Heart left ventricle (tissue), 16 donors: ENCODE data around the gene DDX4. TPM values are rescaled to one million over a fixed set of nuclear protein-coding genes. Genes with fewer than 3 reads are reported as not detected.

Experiments used
- ATAC-seq, 4 donors: fragments of 200-7000 bp; cut with Tn5 transposase; one replicate each; pipeline ENCODE4 v1.9.1; 2020 to 2022; ENCODE audit warnings: moderate library complexity in 4 of 4, mild to moderate bottlenecking in 3 of 4, moderate number of reproducible peaks in 1 of 4
- DNase-seq, 5 donors: peaks; one replicate each; pipeline ENCODE4 v3.0.0-alpha.2; 2020
- H3K27ac ChIP-seq, 12 donors: fragments of 200-600 bp; sonication (generic) in 4 of 12; one replicate each; pipeline versions ENCODE4 v1.5.0 to v1.8.0; 2016 to 2022; ENCODE audit warnings: mild to moderate bottlenecking in 2 of 12
- H3K27me3 ChIP-seq, 9 donors: fragments of 200-600 bp; sonication (generic) in 2 of 9; one replicate each; pipeline versions ENCODE4 v1.5.1 to v1.8.0; 2016 to 2022; ENCODE audit warnings: mild to moderate bottlenecking in 3 of 9
- H3K36me3 ChIP-seq, 9 donors: fragments of 200-600 bp; sonication (generic) in 2 of 9; one replicate each; pipeline versions ENCODE4 v1.5.0 to v1.8.0; 2018 to 2022; ENCODE audit warnings: mild to moderate bottlenecking in 2 of 9
- H3K4me1 ChIP-seq, 12 donors: fragments of 200-600 bp; sonication (generic) in 4 of 12; one replicate each; pipeline versions ENCODE4 v1.5.0 to v1.8.0; 2016 to 2022; ENCODE audit warnings: mild to moderate bottlenecking in 3 of 12
- H3K4me3 ChIP-seq, 12 donors: fragments of 200-600 bp; sonication (generic) in 4 of 12; one replicate each; pipeline versions ENCODE4 v1.5.0 to v1.8.0; 2017 to 2022; ENCODE audit warnings: mild to moderate bottlenecking in 9 of 12, moderate library complexity in 4 of 12
- H3K9me3 ChIP-seq, 12 donors: fragments of 200-600 bp; sonication (generic) in 4 of 12; one replicate each; pipeline versions ENCODE4 v1.5.0 to v1.8.0; 2016 to 2022; ENCODE audit warnings: mild to moderate bottlenecking in 1 of 12
- CTCF ChIP-seq, 12 donors: fragments of 200-600 bp; sonication (generic) in 4 of 12; IDR thresholded peaks; one replicate each; pipeline versions ENCODE4 v1.5.0 to v1.8.0; 2018 to 2022; ENCODE audit warnings: antibody characterized with exemption in 12 of 12, mild to moderate bottlenecking in 5 of 12
- POLR2A ChIP-seq, 2 donors: fragments of 450-650 bp; IDR thresholded peaks; one replicate each; pipeline ENCODE4 v1.6.1; 2017; ENCODE audit warnings: antibody characterized with exemption in 2 of 2, mild to moderate bottlenecking in 2 of 2, moderate library complexity in 2 of 2
- WGBS, 4 donors: extraction: QIAGEN DNeasy Blood & Tissue Kit in 2 of 4; methylation state at CpG; one replicate each; pipeline versions ENCODE4 v1.1.5 to v1.1.7; 2013 to 2018; 5-methylcytosine and 5-hydroxymethylcytosine counted together
- intact Hi-C, 10 donors: fragments of 100-400 bp; cut with DNase I; formaldehyde crosslinking; loops; one replicate each; pipeline versions ENCODE4 v1.11.1 to v1.14.2; 2022
- polyA plus RNA-seq, 2 donors: library from polyadenylated mRNA; stranded (reverse); fragments of 200-250 nt; gene quantifications; one replicate each; pipeline ENCODE4 v1.2.3, GENCODE V29; 2013
- total RNA-seq, 9 donors: library from RNA; depleted of rRNA in 2 of 9; stranded (reverse); fragments of >200 nt in 2 of 9; fragmentation: NEBNext Ultra II Directional in 3 of 9; extraction: Animal tissue kit (Norgen Biotek cat#: 25700) in 3 of 9; gene quantifications; one replicate each; pipeline versions ENCODE4 v1.1.0 to v1.2.4, GENCODE V29; 2016 to 2023
- donor health status: ischemic (EF 13 %, LVEDD 7.1; RV severe dilation, severe dysfunction).
- donor health status: healthy with polysubstance abuse.
- donor health status: DM: no; HTN: yes; CAD: no.
- donor health status: DM: no; HTN: no; CAD: no.
- donor health status: ischemic (EF 25% LVEDD 6.9; RV normal size, moderate dysfunction).
- donor health status: ischemic (EF 25% LVEDD 5.7; RV mildly dilated, moderate dysfunction).
- donor health status: healthy.
- donor health status: DM: yes; HTN: yes; CAD: no.
- donor health status: ischemic (EF 35%, LVEDD 5.7; RV mildly dilated, moderate dysfunction).
- donor health status: nonischemic (EF 11% LVEDD 7.7; RV severe dilation, severe dysfunction).
- donor health status: DM: yes; HTN: yes; CAD: no.
- donor health status: PGD.
- donor health status: ischemic (EF 29% LVEDD 5.4; RV normal size, mild dysfunction).
- donor health status: nonischemic (EF 23%, LVEDD 6.1; RV moderate dilation, normal function).

The DDX4 gene
- total and polyA plus RNA-seq, 11 donors, result not detected

- no peaks in the 10 kb centered on the region for H3K4me1 ChIP-seq
- no peaks in the 10 kb centered on the region for H3K9me3 ChIP-seq
- DNase-seq (no peak), ATAC-seq (no peak)
- TF ChIP-seq CTCF (IDR thresholded peaks at IDR 0.05) (no peak), POLR2A (IDR thresholded peaks at IDR 0.05) (no peak)
- no peak overlapping the region for H3K27ac ChIP-seq
- intact Hi-C loops, result loop anchor here in 1 of 10 donors (10.0 kb wide), 1 partner anchor 191 kb away; no protein-coding TSS in a partner anchor
- 61 to 78% (median 67%) methylated on average over 4 of the region's 4 CpGs for WGBS, 4 donors
- H3K4me3 ChIP-seq, result no peak overlapping the region
- no peaks in the 10 kb centered on the region for H3K27me3 ChIP-seq
- no peaks in the 10 kb centered on the region for H3K36me3 ChIP-seq
Observed at GRCh38 chr5:55724281-55724680, 13.6 kb upstream of the DDX4 start.

GRCh38 chr5:55731848-55732247, 6.0 kb upstream of the DDX4 start:
- 78 to 91% (median 85%) methylated on average over 3 of the region's 3 CpGs for WGBS, 4 donors
- TF ChIP-seq CTCF (IDR thresholded peaks at IDR 0.05) (no peak), POLR2A (IDR thresholded peaks at IDR 0.05) (no peak)
- Histone ChIP-seq H3K27me3 (no peaks in the 10 kb centered on the region), H3K4me3 (no peak overlapping the region), H3K36me3 (no peaks in the 10 kb centered on the region), H3K9me3 (no peaks in the 10 kb centered on the region), H3K4me1 (no peaks in the 10 kb centered on the region), H3K27ac (no peak overlapping the region)
- ATAC-seq (no peak), DNase-seq (no peak)
- intact Hi-C loops, result no loop called here

DNA sequence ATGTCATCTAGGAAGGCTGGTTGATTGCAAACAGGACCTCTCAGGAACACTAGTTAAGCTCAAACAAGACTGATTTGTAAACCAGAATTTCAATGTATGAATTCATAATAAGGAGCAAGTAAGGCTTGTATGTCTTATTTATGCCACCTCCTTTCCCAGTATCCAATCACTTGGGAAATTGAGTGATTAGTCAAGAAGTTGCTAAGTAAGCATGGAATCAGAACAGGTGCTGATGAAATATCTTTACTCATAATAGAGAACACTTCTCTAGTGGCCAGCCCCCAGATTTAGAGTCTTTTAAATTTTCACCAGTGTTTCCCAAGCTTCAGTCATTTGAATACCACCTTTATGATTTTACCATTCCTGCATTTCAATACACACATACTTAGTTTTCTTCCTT, 5.3 kb upstream of the DDX4 start:
- DNase-seq (no peak), ATAC-seq (no peak)
- Histone ChIP-seq H3K4me3 (no peak overlapping the region), H3K36me3 (no peaks in the 10 kb centered on the region), H3K4me1 (no peaks in the 10 kb centered on the region), H3K27ac (no peak overlapping the region), H3K27me3 (no peaks in the 10 kb centered on the region), H3K9me3 (no peaks in the 10 kb centered on the region)
- intact Hi-C loops, result no loop called here
- TF ChIP-seq CTCF (IDR thresholded peaks at IDR 0.05) (no peak), POLR2A (IDR thresholded peaks at IDR 0.05) (no peak)

GRCh38 chr5:55734658-55735057, 3.2 kb upstream of the DDX4 start:
- no peaks in the 10 kb centered on the region for H3K4me1 ChIP-seq
- 62 to 100% (median 95%) methylated on average over 1 of the region's 1 CpG for WGBS, 4 donors
- intact Hi-C loops, result no loop called here
- TF ChIP-seq POLR2A (IDR thresholded peaks at IDR 0.05) (no peak), CTCF (IDR thresholded peaks at IDR 0.05) (no peak)
- no peaks in the 10 kb centered on the region for H3K36me3 ChIP-seq
- H3K27me3 ChIP-seq, result no peaks in the 10 kb centered on the region
- DNase-seq, result no peak
- ATAC-seq, result no peak
- H3K4me3 ChIP-seq, result no peak overlapping the region
- no peaks in the 10 kb centered on the region for H3K9me3 ChIP-seq
- H3K27ac ChIP-seq, result no peak overlapping the region
